Measurements from ENCODE around the gene AIP.
"Not testable (repeated sequence)": the region's sequence is repeated elsewhere in the genome, so short reads cannot be mapped to it uniquely, and the experiment has no call there.

The AIP gene

GRCh38 chr11:67504005-67504949 is 21.5 kb downstream of the AIP start:
- peaks cover 9% of the 10 kb centered on the region for H3K36me3 Mint-ChIP-seq
- H3K27me3 Mint-ChIP-seq = no peaks in the 10 kb centered on the region
- H3K4me1 Mint-ChIP-seq = peaks cover 45% of the 10 kb centered on the region
- H3K27ac Mint-ChIP-seq = peak overlapping the region; percentile 59
- no peaks in the 10 kb centered on the region for H3K9me3 Mint-ChIP-seq
- peak overlapping the region; percentile 88 for H3K4me3 Mint-ChIP-seq

GRCh38 chr11:67504950-67505581 is 22.2 kb downstream of the AIP start, which contains the start of gene PITPNM1:
TSS of gene PITPNM1 (minus strand) at chr11:67505363. CDS start at chr11:67504180, 1,183 bp downstream.
- peak within 1 kb of the TSS; percentile 91 for H3K4me3 Mint-ChIP-seq
- H3K4me1 Mint-ChIP-seq = peaks cover 46% of the 10 kb centered on the region
- H3K36me3 Mint-ChIP-seq = peaks cover 7% of the 10 kb centered on the region
- no peaks in the 10 kb centered on the region for H3K27me3 Mint-ChIP-seq
- no peaks in the 10 kb centered on the region for H3K9me3 Mint-ChIP-seq
- H3K27ac Mint-ChIP-seq = peak within 1 kb of the TSS; percentile 87

- peaks cover 1% of the 10 kb centered on the region for H3K27me3 Mint-ChIP-seq
- peaks cover 42% of the 10 kb centered on the region for H3K4me1 Mint-ChIP-seq
- peak overlapping the region; percentile 87 for H3K27ac Mint-ChIP-seq
- peaks cover 4% of the 10 kb centered on the region for H3K36me3 Mint-ChIP-seq
- no peaks in the 10 kb centered on the region for H3K9me3 Mint-ChIP-seq
- H3K4me3 Mint-ChIP-seq = peak overlapping the region; percentile 91
These were observed 23.0 kb downstream of the AIP start for GRCh38 chr11:67505605-67506396.

GRCh38 chr11:67506426-67507051 is 23.7 kb downstream of the AIP start:
- Mint-ChIP-seq H3K27ac (peak overlapping the region; percentile 86), H3K27me3 (peaks cover 1% of the 10 kb centered on the region), H3K4me3 (peak overlapping the region; percentile 91), H3K4me1 (peaks cover 36% of the 10 kb centered on the region), H3K36me3 (no peaks in the 10 kb centered on the region), H3K9me3 (no peaks in the 10 kb centered on the region)

DNA sequence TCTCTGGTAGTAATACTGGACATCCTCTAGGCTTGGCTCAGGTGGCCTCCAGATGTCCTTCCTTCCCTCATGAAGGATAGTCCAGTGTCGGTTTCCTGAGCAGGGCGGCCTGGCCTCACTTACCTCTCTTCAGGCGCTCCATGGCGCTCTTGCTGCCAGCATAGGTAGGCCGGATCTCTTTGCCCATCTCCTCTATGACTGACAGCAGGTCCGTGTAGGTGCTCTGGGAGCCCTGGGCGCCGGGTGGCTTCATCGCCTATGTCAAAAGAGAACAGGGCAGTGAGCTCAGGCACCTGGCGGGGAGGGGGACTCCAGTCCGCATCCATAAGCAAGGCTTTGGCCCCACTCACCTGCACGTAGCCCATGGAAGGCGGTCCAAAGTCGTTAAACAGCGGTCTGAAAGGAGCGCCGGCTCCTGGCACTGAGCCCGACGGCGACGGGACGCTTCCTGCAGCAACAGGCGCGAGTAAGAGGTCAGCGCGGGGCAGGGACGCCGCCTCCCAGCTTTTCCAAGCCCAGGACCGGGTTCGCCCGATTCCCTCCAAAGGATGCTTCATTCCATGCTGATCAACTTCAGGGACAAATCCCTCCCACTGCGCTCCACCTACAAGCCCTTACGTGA is 24.5 kb downstream of the AIP start:
- Mint-ChIP-seq H3K36me3 (no peaks in the 10 kb centered on the region), H3K4me3 (peak overlapping the region; percentile 91), H3K4me1 (peaks cover 36% of the 10 kb centered on the region), H3K9me3 (no peaks in the 10 kb centered on the region), H3K27me3 (peaks cover 1% of the 10 kb centered on the region), H3K27ac (peak overlapping the region; percentile 92)

- Mint-ChIP-seq H3K27ac (peak within 1 kb of the TSS; percentile 92), H3K36me3 (no peaks in the 10 kb centered on the region), H3K4me1 (peaks cover 32% of the 10 kb centered on the region), H3K9me3 (no peaks in the 10 kb centered on the region), H3K4me3 (peak within 1 kb of the TSS; percentile 91), H3K27me3 (peaks cover 1% of the 10 kb centered on the region)
These were observed 25.1 kb downstream of the AIP start, which contains the start of gene CDK2AP2 for GRCh38 chr11:67507864-67508485. TSS of gene CDK2AP2 (minus strand) at chr11:67508162. CDS start at chr11:67508082, 80 bp downstream.

- peak overlapping the region; percentile 92 for H3K27ac Mint-ChIP-seq
- H3K9me3 Mint-ChIP-seq = no peaks in the 10 kb centered on the region
- H3K27me3 Mint-ChIP-seq = peaks cover 1% of the 10 kb centered on the region
- H3K4me1 Mint-ChIP-seq = peaks cover 26% of the 10 kb centered on the region
- H3K36me3 Mint-ChIP-seq = no peaks in the 10 kb centered on the region
- H3K4me3 Mint-ChIP-seq = peak overlapping the region; percentile 91
These were observed 25.8 kb downstream of the AIP start for GRCh38 chr11:67508486-67509121.

- H3K36me3 Mint-ChIP-seq = no peaks in the 10 kb centered on the region
- no peaks in the 10 kb centered on the region for H3K9me3 Mint-ChIP-seq
- H3K27ac Mint-ChIP-seq = peak overlapping the region; percentile 62
- H3K27me3 Mint-ChIP-seq = peaks cover 1% of the 10 kb centered on the region
- no peak overlapping the region for H3K4me3 Mint-ChIP-seq
- H3K4me1 Mint-ChIP-seq = peaks cover 26% of the 10 kb centered on the region
These were observed 27.2 kb downstream of the AIP start for GRCh38 chr11:67510023-67510345.

- H3K4me3 Mint-ChIP-seq, H3K36me3 Mint-ChIP-seq, H3K9me3 Mint-ChIP-seq, H3K27me3 Mint-ChIP-seq, H3K27ac Mint-ChIP-seq: not testable (repeated sequence)
- H3K4me1 Mint-ChIP-seq = peaks cover 14% of the 10 kb centered on the region
These were observed 28.7 kb downstream of the AIP start for GRCh38 chr11:67511558-67511957.

DNA sequence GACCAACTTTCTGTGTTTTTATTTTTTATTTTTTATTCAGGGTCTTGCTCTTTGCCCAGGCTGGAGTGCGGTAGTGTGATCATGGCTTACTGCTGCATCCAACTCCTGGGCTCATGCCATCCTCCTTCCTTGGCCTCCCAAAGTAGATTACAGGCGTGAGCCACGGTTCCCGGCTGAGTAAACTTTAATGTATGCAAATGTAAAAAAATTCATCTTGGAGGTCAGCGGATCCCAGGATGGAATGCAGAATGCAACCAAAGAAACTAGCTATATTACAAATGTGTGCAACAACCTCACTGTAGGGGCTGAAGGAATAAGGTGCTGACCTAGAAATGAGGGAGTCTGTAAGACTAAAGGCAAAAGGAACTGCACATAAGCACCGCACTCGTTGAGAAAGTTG is 31.3 kb downstream of the AIP start:
- H3K27me3 Mint-ChIP-seq = peaks cover 1% of the 10 kb centered on the region
- H3K9me3 Mint-ChIP-seq = no peaks in the 10 kb centered on the region
- H3K36me3 Mint-ChIP-seq = no peaks in the 10 kb centered on the region
- no peak overlapping the region for H3K27ac Mint-ChIP-seq
- no peak overlapping the region for H3K4me3 Mint-ChIP-seq
- peaks cover 2% of the 10 kb centered on the region for H3K4me1 Mint-ChIP-seq

- Mint-ChIP-seq H3K9me3 (no peaks in the 10 kb centered on the region), H3K4me3 (no peak overlapping the region), H3K36me3 (no peaks in the 10 kb centered on the region), H3K27ac (no peak overlapping the region), H3K4me1 (no peaks in the 10 kb centered on the region), H3K27me3 (no peaks in the 10 kb centered on the region)
These were observed 34.0 kb downstream of the AIP start for GRCh38 chr11:67516806-67517205.

DNA sequence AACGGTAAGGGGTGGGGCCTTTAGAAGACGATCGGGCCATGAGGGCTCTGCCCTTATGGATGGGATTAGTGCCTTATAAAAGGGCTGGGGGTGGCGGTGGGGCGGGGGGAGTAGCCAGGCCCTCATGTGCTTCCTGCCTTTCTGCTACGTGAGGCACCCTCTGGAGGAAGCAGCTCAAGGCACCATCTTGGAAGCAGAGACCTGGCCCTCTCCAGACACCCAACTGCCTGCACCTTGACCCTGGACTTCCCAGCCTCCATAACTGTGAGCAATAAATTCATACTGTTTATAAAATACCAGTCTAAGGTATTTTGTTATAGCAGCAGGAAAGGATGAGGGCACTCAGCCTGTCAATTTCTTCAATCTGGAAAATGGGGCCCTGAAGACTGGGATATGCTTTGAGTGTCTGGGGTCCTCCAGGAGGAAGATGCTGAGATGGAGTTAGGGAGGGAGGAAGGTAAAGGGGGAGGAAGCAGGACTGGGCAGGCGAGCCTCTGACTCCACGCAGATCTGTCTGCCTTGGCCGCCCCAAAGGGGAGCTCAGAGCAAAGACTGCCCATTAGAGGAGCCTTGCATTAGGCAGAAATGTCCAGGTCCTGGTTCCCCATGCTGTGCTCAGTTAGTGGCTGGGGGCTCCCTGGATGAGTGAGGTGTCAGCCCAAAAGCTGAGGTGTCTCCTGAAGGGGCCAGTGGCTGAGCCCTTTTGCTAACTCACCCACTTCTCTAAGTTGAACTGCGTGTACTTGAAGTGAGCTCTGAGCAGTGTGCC is 35.1 kb downstream of the AIP start:
- H3K27ac Mint-ChIP-seq = no peak overlapping the region
- H3K9me3 Mint-ChIP-seq = no peaks in the 10 kb centered on the region
- no peak overlapping the region for H3K4me3 Mint-ChIP-seq
- H3K27me3 Mint-ChIP-seq = no peaks in the 10 kb centered on the region
- H3K36me3 Mint-ChIP-seq = no peaks in the 10 kb centered on the region
- no peaks in the 10 kb centered on the region for H3K4me1 Mint-ChIP-seq

- H3K4me1 Mint-ChIP-seq = no peaks in the 10 kb centered on the region
- H3K36me3 Mint-ChIP-seq = no peaks in the 10 kb centered on the region
- no peak overlapping the region for H3K27ac Mint-ChIP-seq
- no peaks in the 10 kb centered on the region for H3K9me3 Mint-ChIP-seq
- H3K4me3 Mint-ChIP-seq = no peak overlapping the region
- no peaks in the 10 kb centered on the region for H3K27me3 Mint-ChIP-seq
These were observed 36.9 kb downstream of the AIP start for GRCh38 chr11:67519726-67520125.

All from activated naive CD4-positive, alpha-beta T cell treated with anti-CD3 and anti-CD28 coated beads, Interleukin-2, amount 50 U/mL, for 24 hours (primary cell).